Measurements from ENCODE around the gene HDAC1.
A peak's percentile ranks its signal among the peaks of the same experiment; 100 is the strongest.
"Not testable (repeated sequence)": the region's sequence is repeated elsewhere in the genome, so short reads cannot be mapped to it uniquely, and the experiment has no call there.

The HDAC1 gene

GRCh38 chr1:32285658-32286057 lies 6.2 kb upstream of the HDAC1 start:
- no peak overlapping the region for H3K4me3 ChIP-seq (ENCODE audit: low read length)
- H3K27me3 ChIP-seq (ENCODE audit: control insufficient read depth, insufficient read depth, low read length) = no peaks in the 10 kb centered on the region
- H3K36me3 ChIP-seq (ENCODE audit: control insufficient read depth, insufficient read depth, low read length) = no peaks in the 10 kb centered on the region
- H3K9ac ChIP-seq (ENCODE audit: low read length) = no peak overlapping the region
- no peaks in the 10 kb centered on the region for H3K4me1 ChIP-seq (ENCODE audit: control insufficient read depth, insufficient read depth, low read length)
- no peak overlapping the region for H3K27ac ChIP-seq (ENCODE audit: low read depth, low read length)

- Histone ChIP-seq H3K27ac (ENCODE audit: low read depth, low read length) (no peak overlapping the region), H3K9ac (ENCODE audit: low read length) (no peak overlapping the region), H3K4me1 (ENCODE audit: control insufficient read depth, insufficient read depth, low read length) (no peaks in the 10 kb centered on the region), H3K27me3 (ENCODE audit: control insufficient read depth, insufficient read depth, low read length) (no peaks in the 10 kb centered on the region), H3K36me3 (ENCODE audit: control insufficient read depth, insufficient read depth, low read length) (no peaks in the 10 kb centered on the region), H3K4me3 (ENCODE audit: low read length) (no peak overlapping the region)
Observed at GRCh38 chr1:32286763-32287162, 5.1 kb upstream of the HDAC1 start.

GRCh38 chr1:32289256-32289655 lies 2.6 kb upstream of the HDAC1 start:
- Histone ChIP-seq H3K4me3 (ENCODE audit: low read length) (no peak overlapping the region), H3K4me1 (ENCODE audit: control insufficient read depth, insufficient read depth, low read length) (no peaks in the 10 kb centered on the region), H3K27me3 (ENCODE audit: control insufficient read depth, insufficient read depth, low read length) (no peaks in the 10 kb centered on the region), H3K27ac (ENCODE audit: low read depth, low read length) (no peak overlapping the region), H3K9ac (ENCODE audit: low read length) (no peak overlapping the region), H3K36me3 (ENCODE audit: control insufficient read depth, insufficient read depth, low read length) (no peaks in the 10 kb centered on the region)

- Histone ChIP-seq H3K4me3 (ENCODE audit: low read length) (peak overlapping the region; percentile 71), H3K9ac (ENCODE audit: low read length) (peak overlapping the region; percentile 19), H3K4me1 (ENCODE audit: control insufficient read depth, insufficient read depth, low read length) (no peaks in the 10 kb centered on the region), H3K27me3 (ENCODE audit: control insufficient read depth, insufficient read depth, low read length) (no peaks in the 10 kb centered on the region), H3K36me3 (ENCODE audit: control insufficient read depth, insufficient read depth, low read length) (no peaks in the 10 kb centered on the region), H3K27ac (ENCODE audit: low read depth, low read length) (peak overlapping the region; percentile 78)
Observed at GRCh38 chr1:32291145-32291707, 657 bp upstream of the HDAC1 start.

DNA sequence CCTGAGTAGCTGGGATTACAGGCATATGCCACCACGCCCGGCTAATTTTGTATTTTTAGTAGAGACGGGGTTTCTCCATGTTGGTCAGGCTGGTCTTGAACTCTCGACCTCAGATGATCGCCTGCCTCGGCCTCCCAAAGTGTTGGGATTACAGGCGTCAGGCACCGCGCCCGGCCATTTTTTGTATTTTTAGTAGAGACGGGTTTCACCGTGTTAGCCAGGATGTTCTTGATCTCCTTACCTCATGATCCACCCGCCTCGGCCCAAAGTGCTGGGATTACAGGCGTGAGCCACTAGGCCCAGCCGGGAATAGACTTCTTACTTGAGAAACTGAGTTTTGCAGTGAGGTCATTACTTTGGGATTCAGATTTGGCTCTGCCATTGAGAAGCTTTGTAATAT lies 6.3 kb downstream of the HDAC1 start:
- H3K4me1 ChIP-seq (ENCODE audit: control insufficient read depth, insufficient read depth, low read length); H3K9ac ChIP-seq (ENCODE audit: low read length); H3K4me3 ChIP-seq (ENCODE audit: low read length); H3K27me3 ChIP-seq (ENCODE audit: control insufficient read depth, insufficient read depth, low read length); H3K36me3 ChIP-seq (ENCODE audit: control insufficient read depth, insufficient read depth, low read length); H3K27ac ChIP-seq (ENCODE audit: low read depth, low read length): not testable (repeated sequence)

- no peak overlapping the region for H3K27ac ChIP-seq (ENCODE audit: low read depth, low read length)
- no peak overlapping the region for H3K9ac ChIP-seq (ENCODE audit: low read length)
- H3K4me1 ChIP-seq (ENCODE audit: control insufficient read depth, insufficient read depth, low read length) = no peaks in the 10 kb centered on the region
- no peak overlapping the region for H3K4me3 ChIP-seq (ENCODE audit: low read length)
- H3K27me3 ChIP-seq (ENCODE audit: control insufficient read depth, insufficient read depth, low read length) = no peaks in the 10 kb centered on the region
- peaks cover 14% of the 10 kb centered on the region for H3K36me3 ChIP-seq (ENCODE audit: control insufficient read depth, insufficient read depth, low read length)
Observed at GRCh38 chr1:32299327-32299726, 7.4 kb downstream of the HDAC1 start.

- no peaks in the 10 kb centered on the region for H3K4me1 ChIP-seq (ENCODE audit: control insufficient read depth, insufficient read depth, low read length)
- H3K36me3 ChIP-seq (ENCODE audit: control insufficient read depth, insufficient read depth, low read length) = peaks cover 21% of the 10 kb centered on the region
- no peak overlapping the region for H3K4me3 ChIP-seq (ENCODE audit: low read length)
- no peaks in the 10 kb centered on the region for H3K27me3 ChIP-seq (ENCODE audit: control insufficient read depth, insufficient read depth, low read length)
- H3K27ac ChIP-seq (ENCODE audit: low read depth, low read length) = no peak overlapping the region
- H3K9ac ChIP-seq (ENCODE audit: low read length) = no peak overlapping the region
Observed at GRCh38 chr1:32303358-32303757, 11.5 kb downstream of the HDAC1 start.

DNA sequence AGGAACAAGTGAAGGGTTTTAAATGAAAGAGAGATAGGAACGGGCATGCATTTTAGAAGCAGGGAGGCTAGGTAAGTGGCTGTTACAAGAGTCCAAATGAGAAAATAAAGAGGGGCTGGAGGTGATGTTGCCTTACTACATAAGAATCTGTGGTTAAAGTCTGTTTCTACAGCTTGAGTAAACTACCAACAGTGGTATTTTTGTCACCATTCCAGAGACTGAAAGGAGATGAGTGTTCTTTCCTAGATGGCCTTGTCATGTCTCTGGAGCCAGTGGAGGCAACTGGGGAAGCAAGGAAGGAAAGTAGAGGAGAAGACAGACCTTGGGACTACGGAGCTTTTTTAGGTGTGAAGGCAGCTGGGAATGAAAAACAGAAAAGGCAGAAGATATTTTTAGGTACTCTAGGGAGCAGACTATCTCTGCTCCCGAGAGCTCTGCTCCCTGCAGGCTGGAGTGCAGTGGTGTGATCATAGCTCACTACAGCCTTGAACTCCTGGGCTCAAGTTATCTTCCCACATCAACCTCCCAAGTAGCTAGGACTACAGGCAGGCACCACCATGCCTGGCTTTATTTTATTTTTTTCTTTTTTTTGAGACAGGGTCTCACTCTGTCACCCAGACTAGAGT lies 12.2 kb downstream of the HDAC1 start:
- no peaks in the 10 kb centered on the region for H3K27me3 ChIP-seq (ENCODE audit: control insufficient read depth, insufficient read depth, low read length)
- no peak overlapping the region for H3K4me3 ChIP-seq (ENCODE audit: low read length)
- no peaks in the 10 kb centered on the region for H3K4me1 ChIP-seq (ENCODE audit: control insufficient read depth, insufficient read depth, low read length)
- H3K27ac ChIP-seq (ENCODE audit: low read depth, low read length) = no peak overlapping the region
- H3K9ac ChIP-seq (ENCODE audit: low read length) = no peak overlapping the region
- peaks cover 21% of the 10 kb centered on the region for H3K36me3 ChIP-seq (ENCODE audit: control insufficient read depth, insufficient read depth, low read length)

- H3K27me3 ChIP-seq (ENCODE audit: control insufficient read depth, insufficient read depth, low read length) = no peaks in the 10 kb centered on the region
- no peak overlapping the region for H3K4me3 ChIP-seq (ENCODE audit: low read length)
- peaks cover 21% of the 10 kb centered on the region for H3K36me3 ChIP-seq (ENCODE audit: control insufficient read depth, insufficient read depth, low read length)
- H3K9ac ChIP-seq (ENCODE audit: low read length) = no peak overlapping the region
- H3K27ac ChIP-seq (ENCODE audit: low read depth, low read length) = no peak overlapping the region
- H3K4me1 ChIP-seq (ENCODE audit: control insufficient read depth, insufficient read depth, low read length) = peaks cover 2% of the 10 kb centered on the region
Observed at GRCh38 chr1:32305310-32305709, 13.4 kb downstream of the HDAC1 start.

- Histone ChIP-seq H3K9ac (ENCODE audit: low read length) (no peak overlapping the region), H3K36me3 (ENCODE audit: control insufficient read depth, insufficient read depth, low read length) (peaks cover 21% of the 10 kb centered on the region), H3K4me3 (ENCODE audit: low read length) (no peak overlapping the region), H3K27me3 (ENCODE audit: control insufficient read depth, insufficient read depth, low read length) (no peaks in the 10 kb centered on the region), H3K27ac (ENCODE audit: low read depth, low read length) (no peak overlapping the region), H3K4me1 (ENCODE audit: control insufficient read depth, insufficient read depth, low read length) (peaks cover 2% of the 10 kb centered on the region)
Observed at GRCh38 chr1:32307324-32307723, 15.4 kb downstream of the HDAC1 start.

- Histone ChIP-seq H3K4me3 (ENCODE audit: low read length) (no peak overlapping the region), H3K36me3 (ENCODE audit: control insufficient read depth, insufficient read depth, low read length) (peaks cover 6% of the 10 kb centered on the region), H3K27me3 (ENCODE audit: control insufficient read depth, insufficient read depth, low read length) (no peaks in the 10 kb centered on the region), H3K4me1 (ENCODE audit: control insufficient read depth, insufficient read depth, low read length) (peaks cover 2% of the 10 kb centered on the region), H3K9ac (ENCODE audit: low read length) (no peak overlapping the region), H3K27ac (ENCODE audit: low read depth, low read length) (no peak overlapping the region)
Observed at GRCh38 chr1:32309960-32310359, 18.1 kb downstream of the HDAC1 start.

DNA sequence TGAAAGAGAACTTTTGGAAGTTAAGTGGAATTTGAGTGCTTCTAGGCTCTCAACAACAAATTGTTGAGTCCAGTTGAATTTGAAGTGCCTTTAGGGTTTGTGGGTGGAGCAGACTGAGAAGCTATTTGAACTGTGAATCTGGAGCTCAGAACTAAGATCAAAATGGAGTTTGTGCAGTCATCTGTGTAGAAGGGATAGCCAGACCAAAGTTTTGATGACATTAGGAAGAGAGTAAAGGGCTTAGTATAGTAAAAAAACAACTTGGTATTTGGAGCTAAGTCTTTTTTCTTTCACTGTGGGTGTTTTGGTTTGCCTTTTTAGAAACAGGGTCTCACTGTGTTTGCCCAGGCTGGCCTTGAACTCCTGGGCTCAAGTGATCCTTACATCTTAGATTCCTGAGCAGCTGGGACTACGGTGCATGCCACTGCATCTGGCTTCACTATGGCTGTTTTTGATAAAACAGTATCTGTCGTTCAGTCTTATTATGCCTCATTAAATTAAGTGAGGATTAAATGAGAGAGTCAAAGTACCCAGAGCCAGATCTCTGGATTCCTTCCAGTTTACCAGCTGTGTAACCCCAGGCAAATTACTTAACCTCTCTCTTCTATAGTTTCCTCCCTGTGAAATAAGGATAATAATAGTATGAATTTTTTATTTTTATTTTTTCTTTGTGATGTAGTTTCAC lies 20.0 kb downstream of the HDAC1 start:
- Histone ChIP-seq H3K36me3 (ENCODE audit: control insufficient read depth, insufficient read depth, low read length) (peaks cover 2% of the 10 kb centered on the region), H3K4me3 (ENCODE audit: low read length) (no peak overlapping the region), H3K27ac (ENCODE audit: low read depth, low read length) (no peak overlapping the region), H3K4me1 (ENCODE audit: control insufficient read depth, insufficient read depth, low read length) (peaks cover 2% of the 10 kb centered on the region), H3K27me3 (ENCODE audit: control insufficient read depth, insufficient read depth, low read length) (no peaks in the 10 kb centered on the region), H3K9ac (ENCODE audit: low read length) (no peak overlapping the region)

- no peaks in the 10 kb centered on the region for H3K27me3 ChIP-seq (ENCODE audit: control insufficient read depth, insufficient read depth, low read length)
- no peaks in the 10 kb centered on the region for H3K4me1 ChIP-seq (ENCODE audit: control insufficient read depth, insufficient read depth, low read length)
- no peak overlapping the region for H3K9ac ChIP-seq (ENCODE audit: low read length)
- peaks cover 4% of the 10 kb centered on the region for H3K36me3 ChIP-seq (ENCODE audit: control insufficient read depth, insufficient read depth, low read length)
- H3K4me3 ChIP-seq (ENCODE audit: low read length) = no peak overlapping the region
- no peak overlapping the region for H3K27ac ChIP-seq (ENCODE audit: low read depth, low read length)
Observed at GRCh38 chr1:32316903-32317277, 25.0 kb downstream of the HDAC1 start.

All from rectal smooth muscle tissue (tissue), 1 donor.